ENCODE measurements around the gene SLC8A1. TPM values are rescaled to one million over a fixed set of nuclear protein-coding genes. Genes with fewer than 3 reads are reported as not detected.
A peak's percentile ranks its signal among the peaks of the same experiment; 100 is the strongest.

Gene SLC8A1
- total RNA-seq, 2 experiments from 2014 or later, result 1.9 to 2.3 TPM

DNA sequence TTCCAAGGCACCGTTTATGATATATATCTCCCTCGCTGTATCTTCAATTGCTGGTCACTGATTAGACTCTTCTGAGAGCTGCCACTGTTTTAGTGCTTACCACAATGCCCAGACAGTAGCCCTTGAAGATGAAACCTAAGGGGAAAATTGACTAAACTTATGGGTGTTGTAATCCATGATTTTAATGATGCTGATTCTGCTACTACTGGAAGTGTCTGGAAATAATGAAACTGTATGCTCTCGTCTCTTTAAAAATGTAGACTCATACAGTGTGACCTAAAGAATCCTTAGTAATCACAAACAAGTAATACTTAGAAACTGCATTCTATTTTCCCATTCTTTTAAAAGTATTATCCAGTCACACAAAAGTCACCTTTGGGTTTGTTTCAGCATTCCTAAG lies 5.5 kb upstream of the SLC8A1 start:
- no peak overlapping the region for H3K4me3 Mint-ChIP-seq
- H3K27ac Mint-ChIP-seq, result no peak overlapping the region
- H3K27me3 Mint-ChIP-seq, result peaks cover 11% of the 10 kb centered on the region
- DNase-seq (no peak), ATAC-seq (no peak)
- intact Hi-C loops (cut with DNase I, micrococcal nuclease), result loop anchor here in 1 of 2 experiments (10.0 kb wide), 1 partner anchor 543 kb away; no protein-coding TSS in a partner anchor
- peaks cover under 1% of the 10 kb centered on the region for H3K36me3 Mint-ChIP-seq (ENCODE audit: low read depth)
- CTCF ChIA-PET, result no interaction called here
- peaks cover 2% of the 10 kb centered on the region for H3K4me1 Mint-ChIP-seq
- no peaks in the 10 kb centered on the region for H3K9me3 Mint-ChIP-seq (ENCODE audit: low read depth)
- POLR2A ChIA-PET, result no interaction called here

DNA sequence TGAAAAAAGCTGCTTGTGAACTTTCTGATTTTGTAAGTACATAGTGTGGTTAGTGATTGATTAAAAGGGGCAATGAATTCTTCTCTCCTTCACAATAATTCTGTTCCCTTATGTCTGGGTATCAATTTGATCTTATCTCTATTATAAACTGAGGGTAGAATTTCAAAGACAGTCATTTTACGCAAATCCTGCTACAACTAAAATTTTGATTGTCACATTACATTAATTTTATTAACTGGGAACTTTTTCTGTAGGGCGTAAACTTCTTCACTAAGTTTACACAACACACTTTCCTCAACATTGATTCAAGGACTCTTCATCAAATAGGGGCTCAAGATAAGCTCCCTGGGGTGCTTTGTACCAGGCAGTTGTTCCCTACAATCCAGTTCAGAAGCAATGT lies 5.0 kb upstream of the SLC8A1 start:
- DNase-seq (no peak), ATAC-seq (no peak)
- Mint-ChIP-seq H3K9me3 (ENCODE audit: low read depth) (no peaks in the 10 kb centered on the region), H3K36me3 (ENCODE audit: low read depth) (peaks cover 1% of the 10 kb centered on the region), H3K4me1 (peaks cover 4% of the 10 kb centered on the region), H3K4me3 (no peak overlapping the region), H3K27ac (no peak overlapping the region), H3K27me3 (peaks cover 13% of the 10 kb centered on the region)
- CTCF ChIA-PET, result no interaction called here
- intact Hi-C loops (cut with DNase I, micrococcal nuclease), result loop anchor here in 1 of 2 experiments (10.0 kb wide), 1 partner anchor 542 kb away; no protein-coding TSS in a partner anchor
- POLR2A ChIA-PET, result no interaction called here

DNA sequence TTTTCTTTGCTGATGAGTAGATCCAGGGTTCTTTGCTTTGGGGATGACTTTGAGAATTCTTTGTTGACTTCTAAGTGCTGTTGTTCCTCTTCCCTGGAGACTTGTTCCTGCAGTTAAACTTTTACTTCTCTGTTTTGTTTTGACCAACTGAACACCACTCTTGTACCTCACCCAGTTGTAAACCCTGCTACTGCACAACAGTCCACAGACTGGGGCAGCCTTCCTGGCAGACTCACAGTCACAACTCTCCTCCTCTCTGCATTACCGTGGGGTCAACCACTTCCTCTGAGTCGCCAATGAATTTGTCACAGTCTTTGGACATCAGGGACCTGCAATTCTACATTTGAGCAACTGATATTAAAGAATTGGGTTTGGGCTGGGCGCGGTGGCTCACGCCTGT lies 3.8 kb upstream of the SLC8A1 start:
- ATAC-seq (no peak), DNase-seq (no peak)
- Mint-ChIP-seq H3K36me3 (ENCODE audit: low read depth) (peaks cover 1% of the 10 kb centered on the region), H3K27ac (no peak overlapping the region), H3K9me3 (ENCODE audit: low read depth) (no peaks in the 10 kb centered on the region), H3K4me3 (no peak overlapping the region), H3K27me3 (peaks cover 21% of the 10 kb centered on the region), H3K4me1 (peaks cover 14% of the 10 kb centered on the region)
- intact Hi-C loops (cut with DNase I, micrococcal nuclease), result loop anchor here in 1 of 2 experiments (10.0 kb wide), 1 partner anchor 541 kb away; no protein-coding TSS in a partner anchor
- ChIA-PET CTCF (no interaction called here), POLR2A (no interaction called here)

DNA sequence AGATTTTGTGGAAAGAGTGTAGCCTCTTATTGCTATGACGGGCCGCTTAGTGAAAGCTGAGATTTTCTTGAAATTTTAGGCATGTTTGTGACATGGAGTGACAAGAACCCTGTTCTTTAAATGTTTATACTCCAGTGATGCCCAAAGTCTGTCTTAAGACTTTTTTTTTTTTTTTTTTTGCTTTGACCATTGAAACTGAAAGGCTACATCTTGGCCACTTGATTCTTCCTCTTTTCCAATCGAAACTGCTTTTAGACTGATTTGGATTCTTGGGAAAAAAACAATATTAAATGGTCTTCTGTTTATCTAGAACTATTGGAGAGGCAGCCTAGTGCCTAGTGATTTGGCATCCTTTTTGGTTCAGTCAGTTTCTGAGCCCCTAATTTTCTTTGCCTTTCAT lies 2.4 kb upstream of the SLC8A1 start:
- DNase-seq, result no peak
- H3K9me3 Mint-ChIP-seq (ENCODE audit: low read depth), result no peaks in the 10 kb centered on the region
- POLR2A ChIA-PET, result no interaction called here
- peaks cover 22% of the 10 kb centered on the region for H3K4me1 Mint-ChIP-seq
- CTCF ChIA-PET, result interaction anchor here (0.6 kb wide), 1 partner anchor 105 kb away, joined by 3 read pairs; no protein-coding TSS in a partner anchor
- intact Hi-C loops (cut with DNase I, micrococcal nuclease), result loop anchor here (5.0 to 10.0 kb wide), 3 partner anchors 98 to 542 kb away; no protein-coding TSS in a partner anchor
- ATAC-seq, result no peak
- peaks cover 1% of the 10 kb centered on the region for H3K36me3 Mint-ChIP-seq (ENCODE audit: low read depth)
- no peak overlapping the region for H3K4me3 Mint-ChIP-seq
- no peak overlapping the region for H3K27ac Mint-ChIP-seq
- peaks cover 26% of the 10 kb centered on the region for H3K27me3 Mint-ChIP-seq

DNA sequence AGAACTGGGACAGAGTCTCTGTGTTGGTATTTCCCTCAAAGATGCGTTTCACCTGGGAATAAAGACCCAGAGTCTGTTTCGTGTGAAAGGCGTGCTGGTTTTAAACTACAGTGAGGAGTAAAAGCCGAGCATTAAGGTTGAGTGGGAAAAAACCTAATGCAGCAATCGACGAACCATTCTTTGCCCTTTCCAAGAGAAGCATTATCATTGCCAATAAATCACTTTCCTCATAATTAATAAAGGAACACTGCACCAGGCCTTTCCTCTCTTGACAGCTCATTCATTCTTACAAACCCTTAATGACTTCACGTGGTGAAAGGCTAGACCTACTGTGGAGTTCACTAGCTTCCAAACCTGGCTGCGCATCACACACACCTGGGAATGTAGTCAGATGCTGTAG lies 896 bp upstream of the SLC8A1 start:
- ChIA-PET POLR2A (no interaction called here), CTCF (no interaction called here)
- Mint-ChIP-seq H3K4me3 (peak overlapping the region; percentile 72), H3K4me1 (peaks cover 22% of the 10 kb centered on the region), H3K27ac (peak overlapping the region; percentile 34), H3K27me3 (peaks cover 34% of the 10 kb centered on the region), H3K36me3 (ENCODE audit: low read depth) (peaks cover 1% of the 10 kb centered on the region), H3K9me3 (ENCODE audit: low read depth) (no peaks in the 10 kb centered on the region)
- intact Hi-C loops (cut with DNase I, micrococcal nuclease), result loop anchor here (5.0 to 10.0 kb wide), 3 partner anchors 100 to 540 kb away; no protein-coding TSS in a partner anchor
- ATAC-seq (no peak), DNase-seq (no peak)

DNA sequence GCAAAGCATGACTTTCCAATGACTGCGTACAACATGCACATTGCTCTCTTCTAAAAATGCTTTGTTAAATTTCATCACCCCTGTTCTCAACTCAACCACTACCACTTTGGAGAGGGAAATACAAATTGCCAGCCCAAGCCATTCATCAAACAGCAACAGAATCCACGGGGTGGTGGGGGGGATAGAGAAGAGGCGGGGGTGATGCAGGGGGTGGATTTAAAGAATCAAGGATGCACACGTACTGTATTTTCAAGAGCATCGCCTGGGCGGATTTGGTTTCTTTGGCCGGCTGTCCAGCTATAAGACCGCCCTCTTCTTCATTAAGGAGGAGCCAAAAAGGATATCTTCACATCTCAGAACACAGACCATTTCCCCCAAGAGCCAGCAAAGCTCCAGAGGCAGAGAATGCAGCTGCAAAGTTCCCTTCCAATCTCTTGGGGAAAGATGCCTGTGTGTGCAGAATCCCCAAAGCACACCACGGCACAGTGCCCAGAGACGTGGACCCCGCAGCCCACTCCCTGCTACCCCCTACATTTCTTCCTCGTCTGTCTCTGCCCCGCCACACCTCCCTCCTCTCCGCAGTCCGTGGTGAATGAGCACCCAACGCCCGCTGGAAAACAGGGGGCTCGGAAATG lies 977 bp downstream of the SLC8A1 start:
- ATAC-seq (peak; percentile 10), DNase-seq (peak; percentile 5)
- Mint-ChIP-seq H3K4me1 (peaks cover 22% of the 10 kb centered on the region), H3K27me3 (peaks cover 39% of the 10 kb centered on the region), H3K27ac (peak overlapping the region; percentile 26), H3K4me3 (peak overlapping the region; percentile 76), H3K9me3 (ENCODE audit: low read depth) (no peaks in the 10 kb centered on the region), H3K36me3 (ENCODE audit: low read depth) (peaks cover 1% of the 10 kb centered on the region)
- POLR2A ChIA-PET, result no interaction called here
- CTCF ChIA-PET, result interaction anchor here (1.0 kb wide), 1 partner anchor 671 kb away, joined by 3 read pairs; no protein-coding TSS in a partner anchor
- intact Hi-C loops (cut with DNase I, micrococcal nuclease), result loop anchor here (5.0 to 10.0 kb wide), 3 partner anchors 101 to 539 kb away; no protein-coding TSS in a partner anchor

DNA sequence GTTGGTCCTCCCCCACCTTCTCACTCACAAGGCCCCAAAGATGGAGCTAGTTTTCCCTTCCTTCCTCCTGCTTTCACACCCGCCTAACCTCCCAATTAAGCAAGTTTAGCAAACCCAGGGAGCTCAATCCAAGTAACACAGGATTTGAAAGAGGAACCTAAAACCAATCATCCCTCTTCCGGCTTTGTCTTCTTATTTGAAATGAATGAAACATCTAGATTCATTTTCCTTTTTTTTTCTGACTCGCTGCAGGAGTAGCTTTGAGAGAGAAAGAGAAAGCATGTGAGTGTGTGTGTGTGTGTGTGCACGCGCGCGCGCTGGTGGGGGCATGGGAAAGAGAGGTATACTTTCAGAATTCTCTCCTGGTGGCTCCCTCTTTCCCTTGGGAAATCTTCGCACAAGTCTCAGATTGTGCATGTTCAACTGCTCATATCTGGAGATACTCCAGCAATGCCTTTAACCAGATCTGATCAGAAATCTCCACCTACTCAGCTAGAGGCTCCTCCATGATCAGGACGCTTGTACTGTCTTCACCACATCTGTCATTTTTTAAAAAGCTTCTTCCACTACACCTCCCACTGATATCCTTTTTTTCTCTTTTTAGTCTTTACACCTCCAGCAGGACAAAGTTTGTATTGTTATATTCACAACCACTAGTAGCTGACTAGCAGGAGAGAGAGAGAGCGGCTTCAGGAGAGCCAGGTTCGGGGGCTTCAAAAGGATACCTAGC lies 1.7 kb downstream of the SLC8A1 start:
- DNase-seq (peak; percentile 47), ATAC-seq (peak; percentile 44)
- Mint-ChIP-seq H3K27ac (peak overlapping the region; percentile 8), H3K4me3 (peak overlapping the region; percentile 76), H3K9me3 (ENCODE audit: low read depth) (no peaks in the 10 kb centered on the region), H3K4me1 (peaks cover 22% of the 10 kb centered on the region), H3K36me3 (ENCODE audit: low read depth) (peaks cover 1% of the 10 kb centered on the region), H3K27me3 (peaks cover 39% of the 10 kb centered on the region)
- intact Hi-C loops (cut with DNase I, micrococcal nuclease), result loop anchor here (5.0 to 10.0 kb wide), 3 partner anchors 102 to 538 kb away; no protein-coding TSS in a partner anchor
- ChIA-PET POLR2A (no interaction called here), CTCF (interaction anchor here (0.6 to 1.0 kb wide), 6 partner anchors 11 to 670 kb away, joined by 3 to 4 read pairs (median 3); no protein-coding TSS in a partner anchor)

DNA sequence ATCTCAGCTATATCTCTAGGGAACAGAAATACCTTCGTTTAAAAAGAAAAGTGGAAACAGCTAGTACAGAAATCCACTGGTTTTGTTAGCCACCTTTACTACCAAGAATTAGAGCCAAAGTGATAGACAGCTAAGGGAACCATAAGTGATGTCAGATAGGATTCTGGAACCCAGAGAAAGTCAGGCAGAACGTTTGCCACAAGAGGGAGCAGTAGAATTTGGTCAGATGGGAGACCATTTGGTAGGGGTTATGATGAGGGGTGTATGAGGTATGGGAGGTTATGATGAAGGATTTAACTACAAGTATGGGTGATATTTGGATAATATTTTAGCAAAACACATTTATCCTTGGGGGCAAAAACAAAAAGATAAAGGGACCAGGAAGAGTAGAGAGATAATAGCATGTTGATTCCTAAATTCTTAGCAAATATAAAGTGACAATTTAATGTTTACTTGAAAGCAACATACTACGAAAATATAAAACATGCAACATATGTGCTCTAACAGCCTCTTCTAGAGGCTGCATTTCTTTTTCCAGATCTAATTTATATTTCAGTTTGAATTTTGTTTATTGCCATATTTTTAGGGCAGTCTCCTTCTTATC lies 3.3 kb downstream of the SLC8A1 start:
- no peak overlapping the region for H3K27ac Mint-ChIP-seq
- ATAC-seq (no peak), DNase-seq (peak; percentile 31)
- intact Hi-C loops (cut with DNase I, micrococcal nuclease), result loop anchor here in 1 of 2 experiments (1.0 to 5.0 kb wide), 2 partner anchors 106 to 1334 kb away; no protein-coding TSS in a partner anchor
- CTCF ChIA-PET, result interaction anchor here (1.2 to 1.5 kb wide), 3 partner anchors 9 to 535 kb away, joined by 3 to 7 read pairs (median 5); no protein-coding TSS in a partner anchor
- no peak overlapping the region for H3K4me3 Mint-ChIP-seq
- peaks cover 1% of the 10 kb centered on the region for H3K36me3 Mint-ChIP-seq (ENCODE audit: low read depth)
- peaks cover 39% of the 10 kb centered on the region for H3K27me3 Mint-ChIP-seq
- no peaks in the 10 kb centered on the region for H3K9me3 Mint-ChIP-seq (ENCODE audit: low read depth)
- POLR2A ChIA-PET, result no interaction called here
- peaks cover 22% of the 10 kb centered on the region for H3K4me1 Mint-ChIP-seq

DNA sequence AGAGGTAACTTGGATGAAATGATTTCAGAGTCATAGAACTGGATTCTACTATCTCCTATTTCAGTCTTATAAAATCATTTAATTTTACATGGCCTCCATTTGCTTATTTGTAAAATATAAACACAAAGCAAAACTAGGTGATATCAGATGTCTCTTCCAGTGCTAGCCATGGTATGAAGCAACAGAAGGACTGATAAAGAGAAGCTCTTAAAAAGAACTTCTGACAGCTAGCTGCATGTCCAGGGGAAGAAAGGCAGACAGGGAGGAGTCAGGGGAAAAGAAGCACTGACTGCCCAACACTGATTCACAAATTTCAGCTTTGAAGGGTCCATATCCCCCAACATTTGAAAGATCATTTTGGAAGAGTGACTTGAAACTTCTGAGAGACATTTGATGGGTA lies 6.4 kb downstream of the SLC8A1 start:
- no peak overlapping the region for H3K27ac Mint-ChIP-seq
- POLR2A ChIA-PET, result no interaction called here
- no peaks in the 10 kb centered on the region for H3K9me3 Mint-ChIP-seq (ENCODE audit: low read depth)
- no peak overlapping the region for H3K4me3 Mint-ChIP-seq
- DNase-seq (no peak), ATAC-seq (no peak)
- H3K36me3 Mint-ChIP-seq (ENCODE audit: low read depth), result no peaks in the 10 kb centered on the region
- H3K27me3 Mint-ChIP-seq, result peaks cover 19% of the 10 kb centered on the region
- CTCF ChIA-PET, result interaction anchor here (0.9 kb wide), 1 partner anchor 111 kb away, joined by 3 read pairs; no protein-coding TSS in a partner anchor
- peaks cover 6% of the 10 kb centered on the region for H3K4me1 Mint-ChIP-seq
- intact Hi-C loops (cut with DNase I, micrococcal nuclease), result loop anchor here in 1 of 2 experiments (5.0 kb wide), 1 partner anchor 1337 kb away; no protein-coding TSS in a partner anchor

DNA sequence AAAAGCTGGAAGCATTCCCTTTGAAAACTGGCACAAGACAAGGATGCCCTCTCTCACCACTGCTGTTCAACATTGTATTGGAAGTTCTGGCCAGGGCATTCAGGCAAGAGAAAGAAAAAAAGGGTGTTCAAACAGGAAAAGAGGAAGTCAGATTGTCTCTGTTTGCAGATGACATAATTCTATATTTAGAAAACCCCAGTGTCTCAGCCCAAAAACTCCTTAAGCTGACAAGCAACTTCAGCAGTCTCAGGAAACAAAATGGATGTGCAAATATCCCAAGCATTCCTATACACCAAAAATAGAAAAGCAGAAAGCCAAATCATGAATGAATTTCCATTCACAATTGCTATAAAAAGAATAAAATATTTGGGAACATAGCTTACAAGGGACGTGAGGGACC lies 11.1 kb downstream of the SLC8A1 start:
- no peaks in the 10 kb centered on the region for H3K9me3 Mint-ChIP-seq (ENCODE audit: low read depth)
- H3K4me1 Mint-ChIP-seq, result no peaks in the 10 kb centered on the region
- no peak for DNase-seq
- peaks cover 2% of the 10 kb centered on the region for H3K27me3 Mint-ChIP-seq
- ATAC-seq, result no peak
- H3K36me3 Mint-ChIP-seq (ENCODE audit: low read depth), result no peaks in the 10 kb centered on the region
- CTCF ChIA-PET, result no interaction called here
- POLR2A ChIA-PET, result no interaction called here
- no peak overlapping the region for H3K4me3 Mint-ChIP-seq
- no peak overlapping the region for H3K27ac Mint-ChIP-seq
- intact Hi-C loops (cut with DNase I, micrococcal nuclease), result no loop called here

DNA sequence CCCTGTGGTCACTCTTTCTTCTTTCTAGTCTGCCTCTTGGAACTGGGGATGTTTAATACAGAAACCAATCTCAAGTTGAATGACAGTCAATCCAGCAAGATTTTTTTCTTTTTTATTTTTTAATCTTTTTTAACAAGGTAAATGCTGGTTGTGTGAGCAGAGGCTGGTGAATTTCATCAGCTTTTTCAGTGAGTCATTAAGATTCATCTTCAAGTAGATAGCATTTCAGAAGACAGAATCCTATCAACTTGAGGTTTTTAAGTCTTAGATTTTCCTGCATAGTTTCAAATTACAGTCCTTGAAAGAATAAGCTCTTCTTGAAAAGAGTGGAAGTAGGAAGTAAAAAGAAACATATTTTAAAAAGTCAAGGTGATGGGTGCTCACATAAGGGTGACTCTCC lies 12.4 kb downstream of the SLC8A1 start:
- ATAC-seq, result peak; percentile 60
- Mint-ChIP-seq H3K9me3 (ENCODE audit: low read depth) (no peaks in the 10 kb centered on the region), H3K27ac (no peak overlapping the region), H3K4me1 (no peaks in the 10 kb centered on the region), H3K4me3 (no peak overlapping the region), H3K36me3 (ENCODE audit: low read depth) (no peaks in the 10 kb centered on the region), H3K27me3 (peaks cover 2% of the 10 kb centered on the region)
- no peak for DNase-seq
- intact Hi-C loops (cut with DNase I, micrococcal nuclease), result no loop called here
- ChIA-PET CTCF (interaction anchor here (0.8 to 1.0 kb wide), 2 partner anchors 8 to 10 kb away, joined by 3 read pairs; no protein-coding TSS in a partner anchor), POLR2A (no interaction called here)

Measured in activated CD4-positive, alpha-beta T cell treated with anti-CD3 and anti-CD28 coated beads for 36 hours (primary cell).